D341Med (cell line): Measurements from ENCODE around the gene MAP4K3.

Source experiments
- DNase-seq: peaks from one replicate; pipeline ENCODE4 v3.0.0; 2012; ENCODE audit warnings: low spot score

Gene MAP4K3

DNA sequence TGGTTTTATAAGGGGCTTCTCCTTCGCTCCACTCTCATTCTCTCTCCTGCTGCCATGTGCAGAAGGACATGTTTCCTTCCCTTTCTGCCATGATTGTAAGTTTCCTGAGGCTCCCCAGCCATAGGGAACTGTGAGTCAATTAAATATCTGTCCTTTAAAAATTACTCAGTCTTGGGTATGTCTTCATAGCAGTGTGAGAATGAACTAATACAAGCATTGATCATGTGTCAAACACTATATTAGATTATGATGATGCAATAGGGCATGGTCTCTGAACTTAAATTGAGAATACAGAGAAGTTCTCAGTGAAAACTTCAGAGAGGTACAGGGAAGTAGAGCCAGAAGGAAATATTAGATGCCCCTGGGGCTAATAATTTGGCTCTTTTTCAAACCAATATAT, 5.9 kb upstream of the MAP4K3 start:
- no peak for DNase-seq

DNA sequence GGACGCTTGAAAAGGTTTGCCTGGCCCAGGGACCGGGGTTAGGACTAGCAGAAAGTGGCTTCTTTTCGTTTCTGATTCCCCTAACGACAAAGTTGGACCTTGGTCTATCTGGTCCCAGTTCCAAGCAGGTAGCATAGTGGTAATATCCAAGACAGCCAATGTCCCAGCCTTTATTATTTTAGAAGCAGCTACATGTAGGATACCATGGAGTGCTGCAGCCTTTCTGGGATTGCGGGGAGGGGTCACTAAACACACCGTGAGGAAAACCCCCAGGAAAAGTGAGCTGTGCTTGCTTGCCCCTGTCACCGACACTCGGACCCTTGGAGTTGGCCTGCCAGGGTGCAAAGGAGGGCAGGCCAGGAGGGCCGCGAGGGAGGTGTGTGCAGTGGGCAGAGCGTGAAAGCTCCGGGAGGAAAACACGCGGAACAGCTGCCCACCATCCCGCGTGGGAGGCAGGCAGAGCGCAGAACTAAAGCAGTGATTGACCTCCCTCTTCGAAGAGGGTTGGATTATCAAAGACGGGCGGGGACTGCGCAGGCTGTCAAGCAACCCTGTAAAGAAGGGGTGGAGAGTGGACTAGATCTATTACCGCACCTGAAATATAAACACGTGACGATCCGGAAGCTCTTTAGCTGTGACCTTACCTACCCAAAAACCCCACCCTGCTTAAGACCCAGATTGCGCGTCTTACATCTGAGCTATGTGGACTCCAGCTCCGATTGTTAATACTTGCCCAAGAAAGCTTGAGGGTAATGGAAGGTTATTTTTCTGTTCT, 624 bp upstream of the MAP4K3 start:
- peak; percentile 59 for DNase-seq

DNA sequence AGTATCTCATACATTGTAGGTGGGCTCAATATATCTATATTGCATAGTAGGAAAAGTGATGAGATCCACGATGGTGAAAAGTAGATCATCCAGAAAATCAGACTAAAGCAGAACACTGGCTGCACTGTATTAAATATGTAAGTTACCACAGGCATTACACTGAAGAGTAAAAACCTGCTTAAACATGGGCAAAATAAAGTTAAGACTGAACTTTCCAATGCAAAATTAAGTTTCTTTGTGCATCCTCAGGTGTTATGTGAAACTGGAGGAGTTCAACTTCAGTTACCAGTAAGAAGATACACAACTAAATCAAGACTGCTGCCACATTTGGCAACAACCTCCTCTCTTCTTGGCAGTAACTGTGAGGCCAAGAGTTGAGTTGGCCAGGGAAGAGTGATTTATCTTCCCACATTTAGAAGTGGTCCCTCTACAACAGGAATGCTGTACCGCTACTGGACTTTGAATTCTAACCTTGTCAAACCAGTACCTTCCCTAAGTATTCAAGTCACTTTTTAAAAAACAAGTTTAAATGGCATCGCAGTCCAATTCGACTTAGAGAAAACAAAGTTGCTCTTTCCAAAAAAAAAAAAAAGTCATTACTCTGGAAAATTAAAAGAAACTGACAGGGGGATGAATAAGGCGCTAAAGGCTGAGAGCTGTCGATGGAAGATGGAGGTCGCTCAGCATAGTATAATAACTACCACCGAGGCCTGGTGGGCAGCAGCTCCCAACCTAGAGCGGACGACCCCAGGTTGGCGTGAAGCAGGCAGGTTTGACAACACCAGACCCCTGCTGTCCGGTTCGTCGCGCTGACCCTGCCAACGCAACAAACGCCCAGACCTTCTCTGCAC, 1.1 kb downstream of the MAP4K3 start:
- no peak for DNase-seq

DNA sequence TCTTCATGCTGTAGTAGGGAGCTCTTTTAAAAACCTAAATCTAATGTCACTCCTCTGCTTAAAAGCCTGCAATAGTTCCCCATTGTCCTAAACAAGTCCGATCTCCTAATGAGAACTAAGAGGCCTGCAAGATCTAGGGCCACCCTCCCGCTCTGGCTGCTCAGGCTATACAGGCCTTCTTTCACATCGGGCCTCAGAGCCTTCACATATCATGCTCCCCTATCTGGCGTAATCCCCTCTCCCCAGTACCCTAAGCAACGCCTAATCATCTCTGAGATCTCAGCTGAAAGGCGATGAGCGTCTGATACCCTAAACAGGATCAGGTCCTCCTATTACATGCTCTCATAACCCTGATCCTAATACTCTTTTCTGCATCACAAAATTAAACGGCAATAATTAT, 1.9 kb downstream of the MAP4K3 start:
- DNase-seq, result peak; percentile 33

DNA sequence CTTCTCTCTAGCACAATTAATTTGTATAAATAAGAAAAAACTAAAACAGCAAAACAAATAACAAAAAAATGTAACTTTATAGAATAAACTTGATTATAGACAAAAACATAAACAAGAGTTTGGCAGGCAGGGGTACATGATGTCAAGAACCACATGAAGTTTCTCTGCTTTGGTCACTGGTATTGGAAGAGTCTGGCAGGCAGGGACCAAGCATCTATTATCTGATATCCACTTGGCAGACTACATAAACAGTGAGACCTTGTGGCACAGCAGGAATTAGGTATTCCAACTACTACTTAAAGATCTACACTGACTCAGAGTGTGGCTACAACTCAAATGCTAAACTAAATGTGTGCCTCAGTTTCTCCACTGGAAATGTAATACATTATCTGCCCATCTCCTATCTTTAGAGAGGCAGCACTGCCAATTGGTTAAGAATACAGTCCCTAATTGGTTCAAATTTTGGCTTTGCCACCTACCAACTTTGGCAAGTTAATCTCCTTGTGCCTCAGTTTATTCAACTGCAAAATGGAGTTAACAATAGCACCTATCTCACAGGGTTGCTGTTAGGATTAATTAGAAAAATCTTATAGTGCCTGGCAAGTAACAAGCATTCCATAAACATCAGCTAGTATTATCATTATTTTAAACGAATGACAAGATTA, 2.7 kb downstream of the MAP4K3 start:
- no peak for DNase-seq

DNA sequence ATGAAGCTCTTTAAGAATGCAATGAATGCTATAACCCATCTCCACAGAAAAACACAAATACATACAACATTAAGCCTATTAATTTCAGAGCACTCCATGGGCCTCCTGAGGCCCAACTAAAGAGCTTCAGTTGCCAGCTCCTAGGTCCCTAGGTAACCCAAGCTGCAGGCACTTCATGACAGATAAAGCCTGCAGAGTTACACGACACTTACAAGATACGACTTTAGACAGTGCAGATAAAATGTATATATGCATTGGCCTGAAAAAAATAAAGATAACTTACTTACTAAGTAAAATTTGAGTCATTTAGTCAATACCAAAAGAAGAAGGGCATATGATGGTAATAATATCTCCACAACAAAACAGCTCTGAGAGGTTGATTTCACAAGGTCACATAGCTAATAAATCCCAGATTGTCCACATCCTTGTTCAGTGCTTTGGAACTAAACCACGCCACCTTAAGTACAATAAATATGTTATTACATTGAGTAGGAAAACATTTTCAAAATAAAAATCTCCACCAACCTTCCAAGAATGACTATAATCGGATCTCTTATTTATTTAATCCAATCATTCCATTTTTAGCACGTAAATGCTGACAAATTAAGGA, 3.4 kb downstream of the MAP4K3 start:
- DNase-seq, result peak; percentile 27

DNA sequence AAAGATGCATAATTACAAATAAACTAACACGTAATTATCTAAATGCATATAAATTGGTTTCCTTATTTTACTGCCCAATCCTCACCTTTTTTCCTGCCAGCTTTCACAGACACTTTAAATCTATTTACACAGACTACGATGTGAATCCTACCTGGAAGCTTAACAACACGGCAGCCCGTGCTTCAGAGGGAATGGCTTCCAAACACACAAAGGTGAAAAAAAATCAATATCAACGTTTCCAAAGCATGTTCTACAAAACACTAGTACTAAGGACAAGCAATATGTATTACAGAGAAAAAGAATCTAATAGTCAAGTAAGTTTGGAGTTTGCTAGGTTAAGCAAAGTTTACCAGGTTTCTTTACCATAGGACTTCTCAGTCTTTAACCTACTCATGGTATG, 4.4 kb downstream of the MAP4K3 start:
- DNase-seq, result no peak

DNA sequence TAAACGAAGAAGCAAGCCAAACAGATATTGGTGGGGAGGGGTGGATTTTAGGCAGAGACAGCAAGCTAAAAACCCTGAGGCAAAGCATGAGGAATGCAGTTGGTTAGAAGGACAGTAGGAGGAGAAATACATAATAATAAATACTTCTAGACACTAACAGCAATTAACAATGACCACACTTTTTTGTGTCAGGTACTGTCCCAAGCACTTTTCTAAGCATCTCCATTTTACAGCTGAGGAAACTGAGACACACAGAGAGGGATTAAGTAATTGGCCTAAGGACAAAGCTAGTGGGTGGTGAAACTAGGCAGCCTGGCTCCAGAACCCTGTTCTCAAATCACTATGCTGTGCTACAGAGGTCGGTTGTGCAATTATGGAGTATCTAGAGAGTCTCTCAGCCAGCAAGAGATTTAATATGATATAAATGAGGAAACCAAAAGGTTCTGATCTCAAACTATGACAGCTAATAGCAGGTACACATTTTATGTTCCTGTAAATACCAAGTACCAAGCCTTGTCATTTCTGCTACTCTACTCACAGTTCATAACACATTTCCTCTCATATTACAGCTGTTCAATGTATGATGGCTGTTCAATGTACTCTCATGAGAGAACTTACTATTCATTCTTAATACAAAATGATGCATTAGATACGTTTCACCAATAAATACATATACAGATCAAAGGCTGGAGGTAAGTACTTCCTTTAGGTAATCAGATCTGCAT, 5.3 kb downstream of the MAP4K3 start:
- no peak for DNase-seq

DNA sequence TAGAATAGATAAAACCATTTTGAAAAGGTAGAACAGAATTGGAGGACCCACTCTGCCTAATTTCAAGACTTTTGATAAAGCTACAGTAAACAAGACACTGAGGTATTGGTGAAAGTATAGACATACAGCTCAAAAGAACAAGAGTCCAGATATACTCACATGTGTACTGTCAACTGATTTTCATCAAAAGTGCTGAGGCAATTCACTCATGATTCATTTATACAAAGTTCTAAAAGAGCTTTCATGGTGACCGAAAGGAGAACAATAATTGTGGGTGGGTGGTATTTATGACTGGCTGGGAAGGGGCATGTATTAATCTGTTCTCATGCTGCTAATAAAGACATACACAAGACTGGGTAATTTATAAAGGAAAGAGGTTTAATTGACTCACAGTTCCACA, 7.3 kb downstream of the MAP4K3 start:
- DNase-seq, result no peak

DNA sequence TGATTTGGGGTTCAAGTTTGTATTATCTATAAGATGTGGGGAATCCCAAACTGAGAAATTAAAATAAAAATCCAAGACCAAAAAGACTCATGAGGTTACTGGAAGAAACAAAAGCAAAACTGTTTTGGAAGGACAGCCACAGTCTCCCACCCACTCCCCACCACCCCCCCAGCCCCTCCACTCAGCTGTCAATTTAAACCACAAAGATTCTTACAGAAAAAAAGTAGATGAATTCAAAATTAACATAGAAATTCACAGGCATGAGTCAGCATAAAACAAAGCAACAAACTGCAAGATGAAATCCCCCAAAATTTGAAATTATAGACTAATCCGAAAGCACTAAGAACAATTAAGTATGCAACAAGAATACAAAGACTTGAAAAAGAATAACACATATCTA, 12.1 kb downstream of the MAP4K3 start:
- DNase-seq, result no peak

DNA sequence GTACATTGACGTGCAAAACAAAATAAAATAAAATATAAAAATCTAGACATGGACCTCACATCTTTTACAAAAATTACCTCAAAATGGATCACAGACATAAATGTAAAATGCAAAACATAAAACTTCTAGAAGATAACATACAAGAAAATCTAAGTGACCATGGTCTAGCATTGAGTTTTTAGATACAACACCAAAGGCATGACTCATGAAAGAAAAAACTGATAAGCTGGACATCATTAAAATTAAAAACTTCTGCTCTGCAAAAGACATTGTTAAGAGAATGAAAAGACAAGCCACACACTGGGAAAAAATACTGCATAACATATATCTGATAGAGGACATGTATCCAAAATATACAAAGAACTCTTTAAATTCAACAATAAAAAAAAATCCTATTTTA, 14.4 kb downstream of the MAP4K3 start:
- no peak for DNase-seq

DNA sequence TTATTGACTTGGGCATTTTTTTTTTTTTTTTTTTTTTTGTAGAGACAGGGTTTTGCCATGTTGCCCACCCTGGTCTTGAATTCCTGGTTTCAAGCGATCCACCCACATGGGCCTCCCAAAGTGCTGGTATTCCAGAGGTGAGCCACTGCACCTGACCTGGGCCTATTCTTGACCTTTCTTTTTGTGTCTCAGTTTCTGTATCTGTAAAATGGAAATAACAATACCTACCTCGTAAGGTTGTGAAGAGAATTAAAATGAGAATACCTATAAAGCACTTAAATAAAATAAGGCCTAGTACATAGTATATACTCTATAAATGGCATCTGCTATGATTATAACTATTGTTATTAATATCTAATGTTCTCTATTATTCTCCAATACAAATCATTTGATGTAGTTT, 15.7 kb downstream of the MAP4K3 start:
- no peak for DNase-seq

DNA sequence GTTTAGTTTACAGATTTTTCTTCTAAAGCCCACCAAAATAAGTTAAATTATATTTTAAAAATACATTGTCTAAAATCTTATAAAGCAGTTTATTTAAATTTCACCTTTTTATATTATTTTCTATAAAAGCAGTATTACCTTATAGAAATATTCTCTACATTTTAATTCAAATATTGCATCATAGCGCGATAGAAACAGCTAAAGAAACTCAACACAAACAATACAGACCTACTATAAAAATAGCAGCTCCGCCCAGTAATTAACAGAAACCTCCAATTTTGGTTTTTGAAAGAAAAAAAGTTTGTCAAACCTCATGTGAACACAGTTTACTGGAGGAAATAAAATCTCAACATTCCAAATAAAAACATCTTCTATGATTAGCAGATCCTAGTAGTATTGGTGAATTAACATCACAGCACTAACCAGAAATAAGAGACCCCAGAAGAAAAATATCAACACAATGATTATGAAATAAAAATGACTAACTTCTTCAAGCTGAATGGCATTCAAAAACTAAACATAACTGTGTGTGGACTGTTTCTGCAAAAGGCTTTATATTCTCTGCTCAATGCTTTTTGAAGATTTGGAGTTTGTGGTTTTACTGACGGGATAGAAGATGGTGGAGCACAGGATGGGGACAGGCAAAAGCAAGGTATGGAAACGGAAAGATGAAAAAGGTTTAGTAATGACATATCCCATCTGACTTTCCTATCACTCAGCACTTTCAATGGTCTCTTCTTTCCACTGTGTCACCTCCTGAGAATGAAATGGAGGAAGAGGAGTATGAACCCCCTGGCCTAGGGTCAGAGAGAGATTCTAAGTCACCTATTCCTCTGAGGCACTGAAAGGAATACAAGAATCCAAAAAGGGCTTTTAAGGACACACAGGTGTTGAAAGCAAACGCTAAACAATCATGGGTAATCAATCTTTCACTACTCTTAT, 17.5 kb downstream of the MAP4K3 start:
- DNase-seq, result no peak

DNA sequence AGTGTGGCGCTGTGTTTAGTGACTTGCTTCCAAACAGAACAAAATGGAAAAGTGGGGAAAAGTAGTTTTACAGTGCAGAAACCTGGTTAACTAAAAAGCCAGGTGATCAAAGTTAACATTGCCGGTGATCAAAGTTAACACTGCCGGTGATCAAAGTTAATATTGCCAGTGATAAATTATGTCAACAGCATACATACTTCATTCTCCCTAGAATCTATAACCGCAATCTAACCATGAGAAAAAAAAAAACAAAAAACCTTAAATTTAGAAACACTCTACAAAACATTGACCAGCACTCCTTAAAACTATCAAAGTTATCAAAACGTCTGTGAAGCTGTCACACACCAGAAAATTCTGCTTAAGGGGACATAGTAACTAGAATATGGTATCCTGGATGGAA, 18.6 kb downstream of the MAP4K3 start:
- no peak for DNase-seq

DNA sequence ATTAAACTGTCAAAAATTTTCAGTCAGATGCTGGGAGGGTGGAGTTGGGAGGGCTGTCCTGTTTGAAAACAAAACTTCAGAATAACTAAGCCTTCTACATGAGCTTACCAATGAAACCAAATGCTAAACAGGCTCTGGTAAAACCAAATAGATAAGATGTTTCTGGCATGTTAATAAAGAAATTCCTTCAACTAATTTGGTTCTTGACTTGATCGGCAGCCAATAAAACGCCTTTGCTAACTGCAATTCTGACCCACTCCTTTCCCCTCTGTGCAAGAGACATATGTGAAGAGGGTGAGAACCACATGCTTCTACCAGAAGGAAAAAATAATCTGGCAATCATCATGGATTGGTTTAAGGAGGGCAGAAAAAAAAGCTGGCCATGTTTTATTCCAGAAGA, 20.9 kb downstream of the MAP4K3 start:
- no peak for DNase-seq

DNA sequence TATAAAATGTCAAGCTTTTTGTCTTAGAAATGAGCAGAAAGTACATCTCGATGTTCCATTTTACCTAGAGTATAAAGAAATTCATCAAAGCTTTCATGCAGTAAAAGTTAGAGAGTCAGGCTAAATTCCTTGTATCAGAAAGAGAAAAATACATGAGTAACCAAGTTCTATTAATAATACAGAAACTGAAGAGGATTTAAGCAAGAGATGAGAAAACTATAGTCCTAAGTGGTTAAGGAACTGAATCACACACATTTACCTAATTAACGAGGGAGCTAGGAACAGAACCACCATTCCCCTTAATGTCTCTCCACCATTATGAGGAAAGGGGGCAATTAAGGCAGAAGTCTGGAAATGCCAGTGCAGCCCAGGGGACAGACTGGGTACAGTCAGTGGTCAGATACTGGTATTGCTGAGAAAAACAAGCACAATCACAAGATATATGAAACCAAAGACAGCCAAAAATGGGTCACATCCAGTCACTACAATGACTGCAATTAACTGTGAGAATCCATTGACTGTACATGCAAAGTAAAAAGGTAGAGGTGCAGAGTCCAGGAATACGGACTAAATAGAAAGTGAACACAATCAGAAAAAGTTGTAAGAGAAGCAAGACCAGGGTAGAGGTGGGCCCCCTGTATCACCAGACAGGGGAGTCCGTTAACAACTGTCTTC, 23.9 kb downstream of the MAP4K3 start:
- DNase-seq, result no peak

DNA sequence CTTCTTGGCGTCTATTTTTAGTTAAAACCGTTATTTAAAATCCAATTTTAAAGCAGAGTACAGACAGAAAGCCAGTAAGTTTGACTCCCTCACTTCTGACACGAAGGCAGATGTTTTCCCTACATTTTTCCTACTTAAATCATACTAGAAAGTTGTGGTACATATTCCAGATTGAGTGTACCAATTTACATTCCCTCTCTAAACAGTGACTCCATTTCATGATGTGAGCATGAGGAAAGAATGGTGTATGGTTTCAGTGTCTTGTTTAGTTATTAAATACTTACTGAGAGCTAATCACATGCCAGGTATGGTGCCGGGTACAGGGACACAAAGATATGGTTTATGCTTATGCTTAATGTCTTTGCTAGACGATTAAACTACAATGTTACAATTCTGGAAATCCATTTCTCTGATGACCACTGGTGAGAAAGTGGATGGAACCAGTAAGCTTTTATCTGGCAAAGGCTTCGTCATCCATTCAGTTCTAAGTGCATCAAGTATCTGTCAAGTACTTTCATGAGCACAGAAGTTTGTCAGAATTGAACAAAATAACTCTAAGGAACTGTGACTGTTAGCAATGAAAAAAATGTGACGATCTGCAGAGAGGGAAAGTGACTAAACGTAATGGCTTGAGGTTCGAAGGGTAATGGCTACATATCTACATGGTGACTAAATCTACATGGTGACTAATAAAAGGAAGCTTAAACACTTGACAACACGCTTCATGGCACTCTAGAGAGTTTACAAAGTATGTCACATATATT, 25.7 kb downstream of the MAP4K3 start:
- DNase-seq, result no peak

DNA sequence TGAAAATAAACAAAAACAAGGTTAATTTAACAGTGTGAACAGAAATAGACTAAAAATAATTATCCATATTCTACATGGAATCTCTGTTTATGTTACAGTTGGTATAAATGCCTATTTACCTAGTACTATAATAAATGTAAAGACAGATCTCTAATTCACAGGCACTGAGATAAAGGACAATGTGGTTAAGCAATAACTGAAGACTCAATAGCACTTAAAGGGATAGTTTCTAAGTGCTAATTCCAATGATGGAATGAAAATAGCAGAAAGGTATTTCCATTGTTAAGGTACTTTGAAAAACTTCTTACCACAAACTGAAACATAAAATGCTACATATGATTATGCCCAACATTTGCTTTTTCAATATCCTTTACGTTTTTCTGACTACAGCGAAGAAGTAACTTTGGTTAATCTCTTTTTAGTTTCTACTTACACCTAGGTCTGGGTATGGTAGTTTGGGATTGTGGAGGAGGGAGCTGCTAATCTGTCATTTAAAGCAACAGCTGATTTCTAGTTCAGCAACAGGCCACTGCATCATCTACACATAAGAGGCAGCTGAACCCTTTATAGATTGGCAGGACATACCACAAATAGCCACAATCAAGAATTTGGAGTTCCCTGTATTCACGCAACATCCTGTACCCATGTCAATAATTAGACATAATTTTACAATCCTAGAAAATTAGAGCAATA, 27.2 kb downstream of the MAP4K3 start:
- DNase-seq, result no peak
